ENCODE results near the gene EXOSC1.

DNA sequence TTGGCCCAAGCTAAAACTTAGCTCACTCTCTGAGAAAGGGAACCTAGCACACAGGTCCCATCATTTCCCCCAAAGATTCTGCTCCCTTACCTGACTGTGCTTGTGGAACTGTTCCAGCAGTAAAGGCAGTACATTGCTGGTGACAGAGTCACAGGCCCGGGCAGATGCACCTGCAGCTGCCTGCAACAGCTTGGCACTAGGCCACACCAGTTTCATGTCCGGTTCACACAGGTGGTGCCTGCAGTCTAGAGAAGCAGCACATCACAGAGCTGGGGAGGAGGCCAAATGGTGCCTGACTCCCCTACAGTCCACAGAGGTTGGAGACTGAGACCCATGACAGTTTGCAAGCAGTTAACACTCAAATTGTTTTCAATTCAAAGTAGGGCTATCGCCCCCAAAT, 22.4 kb upstream of the EXOSC1 start:
- TF ChIP-seq, protein P1, sequence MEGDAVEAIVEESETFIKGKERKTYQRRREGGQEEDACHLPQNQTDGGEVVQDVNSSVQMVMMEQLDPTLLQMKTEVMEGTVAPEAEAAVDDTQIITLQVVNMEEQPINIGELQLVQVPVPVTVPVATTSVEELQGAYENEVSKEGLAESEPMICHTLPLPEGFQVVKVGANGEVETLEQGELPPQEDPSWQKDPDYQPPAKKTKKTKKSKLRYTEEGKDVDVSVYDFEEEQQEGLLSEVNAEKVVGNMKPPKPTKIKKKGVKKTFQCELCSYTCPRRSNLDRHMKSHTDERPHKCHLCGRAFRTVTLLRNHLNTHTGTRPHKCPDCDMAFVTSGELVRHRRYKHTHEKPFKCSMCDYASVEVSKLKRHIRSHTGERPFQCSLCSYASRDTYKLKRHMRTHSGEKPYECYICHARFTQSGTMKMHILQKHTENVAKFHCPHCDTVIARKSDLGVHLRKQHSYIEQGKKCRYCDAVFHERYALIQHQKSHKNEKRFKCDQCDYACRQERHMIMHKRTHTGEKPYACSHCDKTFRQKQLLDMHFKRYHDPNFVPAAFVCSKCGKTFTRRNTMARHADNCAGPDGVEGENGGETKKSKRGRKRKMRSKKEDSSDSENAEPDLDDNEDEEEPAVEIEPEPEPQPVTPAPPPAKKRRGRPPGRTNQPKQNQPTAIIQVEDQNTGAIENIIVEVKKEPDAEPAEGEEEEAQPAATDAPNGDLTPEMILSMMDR (IDR thresholded peaks at IDR 0.05) = no peak
- no peak for TF ChIP-seq SIN3A (IDR thresholded peaks at IDR 0.05; ENCODE audit: borderline replicate concordance, insufficient read depth, low read depth, low read length)
